Measurements from ENCODE around the gene KYNU. TPM values are rescaled to one million over a fixed set of nuclear protein-coding genes. Genes with fewer than 3 reads are reported as not detected.
"Not testable (repeated sequence)": the region's sequence is repeated elsewhere in the genome, so short reads cannot be mapped to it uniquely, and the experiment has no call there.

The KYNU gene
- polyA plus RNA-seq, 4 donors: 0.67 to 3.8 (median 2.1) TPM

DNA sequence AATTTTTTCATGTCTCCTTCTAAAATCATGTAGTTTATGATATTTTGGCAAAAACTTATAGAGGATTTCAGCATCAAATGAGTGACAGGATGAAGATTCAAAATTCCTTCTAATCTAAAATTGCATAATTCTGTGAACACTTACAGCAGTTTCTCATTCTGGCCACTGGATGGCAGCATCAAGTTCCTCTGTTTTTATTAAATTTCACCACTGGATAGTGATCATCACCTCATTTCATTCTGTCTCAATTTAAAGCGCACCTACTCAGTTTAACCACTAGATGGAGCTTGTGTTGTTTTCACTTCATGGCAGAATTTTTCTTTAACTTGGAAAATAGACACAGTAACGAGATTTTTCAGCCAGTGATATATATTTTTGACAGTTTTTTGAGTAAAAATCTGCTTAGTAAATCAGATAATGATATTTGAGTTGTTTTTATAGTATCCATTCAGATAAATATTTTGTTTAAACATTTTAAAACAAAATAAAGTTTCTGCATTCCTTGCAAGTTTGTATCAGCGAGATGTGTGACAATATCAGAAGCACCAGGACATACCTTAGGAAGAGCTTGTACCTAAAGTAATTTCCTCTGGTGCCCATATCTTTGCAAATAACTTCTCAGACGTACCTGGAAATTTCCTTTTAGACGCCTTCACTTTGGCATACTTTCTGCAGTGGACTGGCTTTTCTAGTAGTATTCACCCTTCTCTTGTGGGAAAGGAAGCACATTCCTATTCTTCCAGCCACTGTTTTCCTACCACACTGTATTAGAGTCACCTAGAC lies 157.0 kb downstream of the KYNU start:
- no peaks in the 10 kb centered on the region for H3K9me3 ChIP-seq (ENCODE audit: control insufficient read depth in 2 of 2, insufficient read depth in 1 of 2, low read depth in 1 of 2, low read length in 1 of 2)
- 37 to 44% (median 38%) methylated on average over 5 of the region's 5 CpGs for WGBS, 3 donors
- DNase-seq (peak; percentile 79 to 82), FAIRE-seq (peak; percentile 96)
- H3K27me3 ChIP-seq (ENCODE audit: control insufficient read depth in 3 of 3, insufficient read depth in 3 of 3, low read length in 3 of 3): no peaks in the 10 kb centered on the region
- no peaks in the 10 kb centered on the region for H3K36me3 ChIP-seq (ENCODE audit: control insufficient read depth in 3 of 3, insufficient read depth in 2 of 3, low read depth in 1 of 3, low read length in 3 of 3)
- H3K4me3 ChIP-seq (ENCODE audit: low read depth in 1 of 3, low read length in 3 of 3): no peak overlapping the region
- no peaks in the 10 kb centered on the region for H3K4me1 ChIP-seq (ENCODE audit: control insufficient read depth in 3 of 3, insufficient read depth in 2 of 3, low read depth in 1 of 3, low read length in 2 of 3)
- H3K27ac ChIP-seq (ENCODE audit: low read depth in 1 of 3, low read length in 2 of 3): no peak overlapping the region

DNA sequence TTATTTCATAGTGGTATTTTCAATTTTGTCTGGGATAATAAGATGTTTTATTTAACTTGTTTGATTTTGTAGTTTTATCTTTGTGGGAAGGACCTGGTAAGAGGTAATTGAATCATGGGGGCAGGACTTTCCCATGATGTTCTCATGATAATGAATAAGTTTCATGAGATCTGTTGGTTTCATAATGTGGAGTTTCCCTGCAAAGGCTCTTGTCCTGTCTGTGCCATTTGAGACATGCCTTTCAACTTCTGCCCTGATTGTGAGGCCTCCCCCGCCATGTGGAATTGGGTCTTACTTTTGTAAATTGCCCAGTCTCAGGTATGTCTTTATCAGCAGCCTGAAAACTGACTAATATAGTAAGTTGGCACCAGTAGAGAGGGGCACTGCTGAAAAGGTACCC lies 174.0 kb downstream of the KYNU start:
- no peak for FAIRE-seq

DNA sequence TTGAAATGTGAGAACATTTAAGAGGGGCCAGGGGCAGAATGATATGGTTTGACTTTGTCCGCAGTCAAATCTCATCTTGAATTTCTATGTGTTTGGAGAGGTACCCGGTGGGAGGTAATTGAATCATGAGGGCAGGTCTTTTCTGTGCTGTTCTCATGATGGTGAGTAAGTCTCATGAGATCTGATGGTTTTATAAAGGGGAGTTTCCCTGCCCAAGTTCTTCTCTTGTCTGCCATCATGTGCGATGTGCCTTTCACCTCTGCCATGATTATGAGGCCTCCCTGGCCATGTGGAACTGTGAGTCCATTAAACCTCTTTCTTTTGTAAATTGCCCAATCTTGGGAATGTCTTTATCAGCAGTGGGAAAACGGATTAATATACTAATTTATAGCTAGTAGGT lies 176.0 kb downstream of the KYNU start:
- DNase-seq; H3K4me3 ChIP-seq (ENCODE audit: low read depth in 1 of 3, low read length in 3 of 3); FAIRE-seq; H3K27me3 ChIP-seq (ENCODE audit: control insufficient read depth in 3 of 3, insufficient read depth in 3 of 3, low read length in 3 of 3); H3K4me1 ChIP-seq (ENCODE audit: control insufficient read depth in 3 of 3, insufficient read depth in 2 of 3, low read depth in 1 of 3, low read length in 2 of 3); H3K36me3 ChIP-seq (ENCODE audit: control insufficient read depth in 3 of 3, insufficient read depth in 2 of 3, low read depth in 1 of 3, low read length in 3 of 3); H3K27ac ChIP-seq (ENCODE audit: low read depth in 1 of 3, low read length in 2 of 3): not testable (repeated sequence)
- 81 to 89% (median 83%) methylated on average over 4 of the region's 4 CpGs for WGBS, 3 donors
- H3K9me3 ChIP-seq (ENCODE audit: control insufficient read depth in 2 of 2, insufficient read depth in 1 of 2, low read depth in 1 of 2, low read length in 1 of 2): peaks cover 0 to 11% of the 10 kb centered on the region in 2 donors

More for the DNA sequence above, 174.0 kb downstream of the KYNU start:
- Histone ChIP-seq H3K27me3 (ENCODE audit: control insufficient read depth in 3 of 3, insufficient read depth in 3 of 3, low read length in 3 of 3) (no peaks in the 10 kb centered on the region), H3K9me3 (ENCODE audit: control insufficient read depth in 2 of 2, insufficient read depth in 1 of 2, low read depth in 1 of 2, low read length in 1 of 2) (peaks cover 0 to 3% of the 10 kb centered on the region in 2 donors), H3K4me1 (ENCODE audit: control insufficient read depth in 3 of 3, insufficient read depth in 2 of 3, low read depth in 1 of 3, low read length in 2 of 3) (no peaks in the 10 kb centered on the region), H3K4me3 (ENCODE audit: low read depth in 1 of 3, low read length in 3 of 3) (no peak overlapping the region), H3K36me3 (ENCODE audit: control insufficient read depth in 3 of 3, insufficient read depth in 2 of 3, low read depth in 1 of 3, low read length in 3 of 3) (no peaks in the 10 kb centered on the region), H3K27ac (ENCODE audit: low read depth in 1 of 3, low read length in 2 of 3) (no peak overlapping the region)
- no peak for DNase-seq
- WGBS, 3 donors: 90 to 92% (median 91%) methylated on average over 1 of the region's 1 CpG

DNA sequence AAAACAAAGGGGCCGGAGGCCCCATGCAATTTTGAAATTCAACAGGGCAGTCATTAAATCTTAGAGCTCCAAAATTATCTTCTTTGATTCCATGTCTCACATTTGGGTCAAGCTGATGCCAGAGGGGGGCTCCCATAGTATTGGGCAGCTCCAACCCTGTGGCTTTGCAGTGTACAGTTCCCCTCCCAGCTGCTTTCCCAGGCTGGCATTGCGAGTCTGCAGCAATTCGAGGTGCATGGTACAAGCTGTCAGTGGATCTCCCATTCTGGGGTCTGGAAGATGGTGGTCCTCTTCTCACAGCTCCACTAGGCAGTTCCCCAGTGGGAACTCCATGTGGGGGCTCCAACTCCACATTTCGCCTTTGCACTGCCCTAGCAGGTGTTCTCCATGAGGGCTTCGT lies 179.1 kb downstream of the KYNU start:
- no peak for FAIRE-seq

DNA sequence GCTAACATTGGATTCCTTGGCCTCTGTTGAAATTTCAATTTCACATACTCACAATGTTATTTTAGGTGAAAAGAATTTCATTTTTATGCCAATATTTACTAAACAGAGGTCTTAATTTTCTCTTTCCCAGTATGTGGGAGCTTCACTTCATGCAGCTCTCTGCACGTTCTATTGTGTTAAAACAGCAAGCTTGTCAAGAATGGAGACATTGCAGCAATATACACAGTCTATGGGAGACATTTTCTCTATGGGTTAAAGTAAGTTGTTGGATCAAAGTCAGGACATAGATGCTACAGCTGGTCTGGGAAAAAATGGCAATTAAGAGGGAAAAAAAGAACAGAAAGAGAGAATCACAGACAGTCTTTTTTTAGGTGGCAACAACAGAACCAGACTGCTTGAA lies 181.4 kb downstream of the KYNU start:
- Histone ChIP-seq H3K4me3 (ENCODE audit: low read depth in 1 of 3, low read length in 3 of 3) (no peak overlapping the region), H3K27me3 (ENCODE audit: control insufficient read depth in 3 of 3, insufficient read depth in 3 of 3, low read length in 3 of 3) (no peaks in the 10 kb centered on the region), H3K9me3 (ENCODE audit: control insufficient read depth in 2 of 2, insufficient read depth in 1 of 2, low read depth in 1 of 2, low read length in 1 of 2) (peaks cover 0 to 11% of the 10 kb centered on the region in 2 donors), H3K4me1 (ENCODE audit: control insufficient read depth in 3 of 3, insufficient read depth in 2 of 3, low read depth in 1 of 3, low read length in 2 of 3) (no peaks in the 10 kb centered on the region), H3K27ac (ENCODE audit: low read depth in 1 of 3, low read length in 2 of 3) (no peak overlapping the region), H3K36me3 (ENCODE audit: control insufficient read depth in 3 of 3, insufficient read depth in 2 of 3, low read depth in 1 of 3, low read length in 3 of 3) (no peaks in the 10 kb centered on the region)
- FAIRE-seq (no peak), DNase-seq (no peak)
- 23 to 65% (median 56%) methylated on average over 1 of the region's 1 CpG for WGBS, 3 donors

More for the DNA sequence above, 179.1 kb downstream of the KYNU start:
- no peak for DNase-seq
- Histone ChIP-seq H3K27me3 (ENCODE audit: control insufficient read depth in 3 of 3, insufficient read depth in 3 of 3, low read length in 3 of 3) (no peaks in the 10 kb centered on the region), H3K36me3 (ENCODE audit: control insufficient read depth in 3 of 3, insufficient read depth in 2 of 3, low read depth in 1 of 3, low read length in 3 of 3) (no peaks in the 10 kb centered on the region), H3K27ac (ENCODE audit: low read depth in 1 of 3, low read length in 2 of 3) (no peak overlapping the region), H3K4me1 (ENCODE audit: control insufficient read depth in 3 of 3, insufficient read depth in 2 of 3, low read depth in 1 of 3, low read length in 2 of 3) (no peaks in the 10 kb centered on the region), H3K4me3 (ENCODE audit: low read depth in 1 of 3, low read length in 3 of 3) (no peak overlapping the region), H3K9me3 (ENCODE audit: control insufficient read depth in 2 of 2, insufficient read depth in 1 of 2, low read depth in 1 of 2, low read length in 1 of 2) (peaks cover 0 to 11% of the 10 kb centered on the region in 2 donors)
- WGBS, 3 donors: 86 to 95% (median 95%) methylated on average over 5 of the region's 5 CpGs

DNA sequence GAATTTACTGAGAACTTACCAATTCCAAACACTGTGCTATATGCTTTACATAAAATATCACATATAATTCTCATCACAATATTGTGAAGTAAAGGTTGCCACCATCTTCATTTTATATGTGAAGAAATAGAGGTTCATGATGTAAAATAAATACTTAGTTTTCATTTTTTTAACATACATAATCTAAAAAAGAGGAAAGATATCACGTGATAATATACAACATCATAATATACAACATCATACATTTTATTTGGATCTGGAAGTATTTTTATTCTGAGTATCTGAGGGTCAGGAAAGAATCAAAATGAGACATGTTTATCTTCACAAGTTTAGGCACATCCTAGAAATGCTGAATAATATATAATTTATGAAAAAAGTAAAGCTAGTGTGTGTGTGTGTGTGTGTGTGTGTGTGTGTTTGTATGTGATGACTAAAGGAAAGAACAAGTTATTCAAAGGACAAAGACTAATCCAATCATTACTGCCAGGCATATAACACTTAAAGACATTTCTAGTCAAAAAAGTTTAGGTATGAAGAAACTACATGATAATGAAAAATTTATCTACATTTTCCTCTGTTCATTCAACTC lies 186.2 kb downstream of the KYNU start:
- Histone ChIP-seq H3K9me3 (ENCODE audit: control insufficient read depth in 2 of 2, insufficient read depth in 1 of 2, low read depth in 1 of 2, low read length in 1 of 2) (no peaks in the 10 kb centered on the region), H3K4me1 (ENCODE audit: control insufficient read depth in 3 of 3, insufficient read depth in 2 of 3, low read depth in 1 of 3, low read length in 2 of 3) (no peaks in the 10 kb centered on the region), H3K4me3 (ENCODE audit: low read depth in 1 of 3, low read length in 3 of 3) (no peak overlapping the region), H3K36me3 (ENCODE audit: control insufficient read depth in 3 of 3, insufficient read depth in 2 of 3, low read depth in 1 of 3, low read length in 3 of 3) (no peaks in the 10 kb centered on the region), H3K27me3 (ENCODE audit: control insufficient read depth in 3 of 3, insufficient read depth in 3 of 3, low read length in 3 of 3) (no peaks in the 10 kb centered on the region), H3K27ac (ENCODE audit: low read depth in 1 of 3, low read length in 2 of 3) (no peak overlapping the region)
- WGBS, 3 donors: 54 to 69% (median 67%) methylated on average over 1 of the region's 1 CpG
- FAIRE-seq (no peak), DNase-seq (no peak)

DNA sequence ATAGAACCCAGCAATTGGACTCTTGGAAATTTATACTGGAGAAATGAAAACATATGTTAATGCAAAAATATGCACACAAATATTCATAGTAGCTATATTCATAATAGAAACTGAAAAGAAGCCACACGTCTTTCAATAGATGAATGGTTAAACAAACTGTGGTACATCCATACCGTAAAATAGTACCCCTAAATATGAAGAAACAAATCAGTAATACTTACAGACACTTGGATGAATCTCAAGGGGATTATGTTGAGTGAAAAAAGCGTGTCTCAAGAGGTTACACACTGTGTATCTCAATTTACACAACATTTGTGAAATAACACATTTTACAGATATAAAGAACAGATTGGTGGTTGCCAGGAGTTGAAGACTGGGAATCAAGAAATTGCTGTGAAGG lies 190.6 kb downstream of the KYNU start:
- Histone ChIP-seq H3K36me3 (ENCODE audit: control insufficient read depth in 3 of 3, insufficient read depth in 2 of 3, low read depth in 1 of 3, low read length in 3 of 3) (no peaks in the 10 kb centered on the region), H3K27me3 (ENCODE audit: control insufficient read depth in 3 of 3, insufficient read depth in 3 of 3, low read length in 3 of 3) (no peaks in the 10 kb centered on the region), H3K4me1 (ENCODE audit: control insufficient read depth in 3 of 3, insufficient read depth in 2 of 3, low read depth in 1 of 3, low read length in 2 of 3) (no peaks in the 10 kb centered on the region), H3K27ac (ENCODE audit: low read depth in 1 of 3, low read length in 2 of 3) (no peak overlapping the region), H3K4me3 (ENCODE audit: low read depth in 1 of 3, low read length in 3 of 3) (no peak overlapping the region), H3K9me3 (ENCODE audit: control insufficient read depth in 2 of 2, insufficient read depth in 1 of 2, low read depth in 1 of 2, low read length in 1 of 2) (no peaks in the 10 kb centered on the region)
- no peak for FAIRE-seq
- no peak for DNase-seq
- 52 to 74% (median 58%) methylated on average over 3 of the region's 3 CpGs for WGBS, 3 donors

DNA sequence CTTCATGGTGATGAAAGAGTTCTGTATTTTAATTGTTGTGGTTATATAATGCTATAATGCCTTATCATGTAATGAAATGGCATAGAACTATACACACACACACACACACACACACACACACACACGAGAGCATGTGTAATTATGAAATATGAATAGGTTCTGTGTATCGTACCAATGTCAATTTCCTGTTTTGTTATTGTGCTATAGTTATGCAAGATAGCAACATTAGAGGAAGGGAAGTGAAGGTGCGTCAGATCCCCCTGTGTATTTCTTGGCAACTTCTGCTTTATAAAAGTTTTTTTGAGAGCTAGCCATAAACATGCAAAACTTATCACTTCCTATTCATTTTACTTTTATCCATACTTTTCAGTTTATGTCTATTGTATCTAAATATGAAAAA lies 191.0 kb downstream of the KYNU start:
- H3K4me3 ChIP-seq (ENCODE audit: low read depth in 1 of 3, low read length in 3 of 3): no peak overlapping the region
- H3K36me3 ChIP-seq (ENCODE audit: control insufficient read depth in 3 of 3, insufficient read depth in 2 of 3, low read depth in 1 of 3, low read length in 3 of 3): no peaks in the 10 kb centered on the region
- no peak overlapping the region for H3K27ac ChIP-seq (ENCODE audit: low read depth in 1 of 3, low read length in 2 of 3)
- DNase-seq (no peak), FAIRE-seq (no peak)
- H3K27me3 ChIP-seq (ENCODE audit: control insufficient read depth in 3 of 3, insufficient read depth in 3 of 3, low read length in 3 of 3): no peaks in the 10 kb centered on the region
- WGBS, 3 donors: 57 to 73% (median 63%) methylated on average over 3 of the region's 3 CpGs
- no peaks in the 10 kb centered on the region for H3K9me3 ChIP-seq (ENCODE audit: control insufficient read depth in 2 of 2, insufficient read depth in 1 of 2, low read depth in 1 of 2, low read length in 1 of 2)
- no peaks in the 10 kb centered on the region for H3K4me1 ChIP-seq (ENCODE audit: control insufficient read depth in 3 of 3, insufficient read depth in 2 of 3, low read depth in 1 of 3, low read length in 2 of 3)
